GM12878 (cell line): ENCODE results near the gene NHERF2. TPM values are rescaled to one million over a fixed set of nuclear protein-coding genes. Genes with fewer than 3 reads are reported as not detected.

ENCODE experiments used
- ATAC-seq: fragments of 200-7000 bp; cut with Tn5 transposase; 3 replicates; pipeline ENCODE4 v1.9.1; 2020; ENCODE audit warnings: mild to moderate bottlenecking, moderate library complexity
- BruUV-seq: library from RNA; stranded (reverse); fragments of 400-500 nt; replicated peaks from 2 replicates; lab custom pipeline; 2021; lab: Mats Ljungman, UMichigan
- CTCF ChIA-PET: fragments of 300-600 bp; sonication (Branson Sonifier 250); formaldehyde crosslinking; extraction: SDS; loops from one replicate; lab custom pipeline; 2021; ENCODE audit warnings: inconsistent platforms; lab: Yijun Ruan, JAX
- POLR2A ChIA-PET: fragments of 350-600 bp; formaldehyde crosslinking; extraction: SDS; loops from one replicate; lab custom pipeline; 2021; ENCODE audit warnings: inconsistent platforms; lab: Charles Lee
- RAD21 ChIA-PET: fragments of 300-600 bp; sonication (Branson Sonifier 250); formaldehyde crosslinking; loops from one replicate; lab custom pipeline; 2023; ENCODE audit warnings: antibody characterized with exemption; ENCODE audit not compliant: unreplicated experiment; lab: Charles Lee
- SMC1A ChIA-PET: fragments of 300-600 bp; sonication (Branson Sonifier 250); formaldehyde crosslinking; loops from one replicate; lab custom pipeline; 2023; ENCODE audit not compliant: unreplicated experiment, uncharacterized antibody; lab: Charles Lee
- DNase-seq: peaks from one replicate; pipeline ENCODE4 v3.0.0-alpha.2; 2011; ENCODE audit warnings: low read depth, low spot score
- FAIRE-seq: peaks from 3 replicates; lab custom pipeline; 2011; peaks lifted over from hg19 to GRCh38; lab: Jason Lieb, UNC
- H2AFZ ChIP-seq: 2 replicates; pipeline ENCODE4 v1.6.0; 2011; ENCODE audit warnings: low read depth, low read length, control low read depth; ENCODE audit not compliant: control insufficient read depth
- H3K27ac ChIP-seq: 2 replicates; pipeline ENCODE4 v1.5.1; 2011; ENCODE audit warnings: control low read depth; ENCODE audit not compliant: control insufficient read depth, insufficient read depth
- H3K27me3 ChIP-seq, 2 experiments: replicated peaks in 1 of 2; 2 replicates each; pipeline versions ENCODE4 v1.6.0 to v1.6.1; 2011; ENCODE audit warnings: low read length in 1 of 2; ENCODE audit not compliant: control insufficient read depth in 2 of 2, insufficient read depth in 2 of 2
- H3K36me3 ChIP-seq, 2 experiments: 2 replicates each; pipeline ENCODE4 v1.5.1; 2011; ENCODE audit warnings: low read length in 1 of 2; ENCODE audit not compliant: control insufficient read depth in 2 of 2, insufficient read depth in 2 of 2
- H3K4me1 ChIP-seq: 2 replicates; pipeline ENCODE4 v1.6.1; 2011; ENCODE audit warnings: mild to moderate bottlenecking, low read length, moderate library complexity, mixed read lengths; ENCODE audit not compliant: control insufficient read depth, insufficient read depth
- H3K4me2 ChIP-seq: 2 replicates; pipeline ENCODE4 v1.6.0; 2011; ENCODE audit warnings: control low read depth; ENCODE audit not compliant: control insufficient read depth, insufficient read depth
- H3K4me3 ChIP-seq: fragments of 200-600 bp; sonication (generic); 2 replicates; pipeline ENCODE4 v1.5.1; 2016
- H3K79me2 ChIP-seq: 2 replicates; pipeline ENCODE4 v1.6.0; 2011; ENCODE audit warnings: low read length; ENCODE audit not compliant: control insufficient read depth, insufficient read depth
- H3K9ac ChIP-seq: 2 replicates; pipeline ENCODE4 v1.8.0; 2011; ENCODE audit warnings: low read length, control low read depth, mixed read lengths; ENCODE audit not compliant: control insufficient read depth, insufficient read depth
- H3K9me3 ChIP-seq: replicated peaks from 3 replicates; pipeline ENCODE4 v1.5.1; 2011; ENCODE audit warnings: mild to moderate bottlenecking, low read length; ENCODE audit not compliant: control insufficient read depth, insufficient read depth
- H4K20me1 ChIP-seq: 2 replicates; pipeline ENCODE4 v1.6.0; 2011; ENCODE audit not compliant: control insufficient read depth, insufficient read depth
- BCLAF1 ChIP-seq: fragments of 450-650 bp; IDR thresholded peaks from 2 replicates; pipeline ENCODE4 v1.6.1; 2017; ENCODE audit warnings: antibody characterized with exemption, mild to moderate bottlenecking, moderate library complexity
- FOXK2 ChIP-seq: fragments of 450-650 bp; IDR thresholded peaks from 2 replicates; pipeline ENCODE4 v1.6.1; 2017; ENCODE audit warnings: mild to moderate bottlenecking, moderate library complexity
- IRF5 ChIP-seq: fragments of 450-650 bp; IDR thresholded peaks from 2 replicates; pipeline ENCODE4 v1.6.1; 2017; ENCODE audit warnings: borderline replicate concordance
- PKNOX1 ChIP-seq: fragments of 450-650 bp; IDR thresholded peaks from 2 replicates; pipeline ENCODE4 v1.6.1; 2016; ENCODE audit warnings: mild to moderate bottlenecking
- POLR2AphosphoS2 ChIP-seq: IDR thresholded peaks from 2 replicates; pipeline ENCODE4 v1.6.1; 2011; ENCODE audit warnings: low read depth, mild to moderate bottlenecking, low read length, improper control_type of control experiment, moderate library complexity
- RFX5 ChIP-seq: IDR thresholded peaks from 2 replicates; pipeline ENCODE4 v1.6.1; 2011; ENCODE audit warnings: low read depth, low read length, improper control_type of control experiment
- SPI1 ChIP-seq: IDR thresholded peaks from 2 replicates; pipeline ENCODE4 v1.6.1; 2011; ENCODE audit warnings: low read depth, mild to moderate bottlenecking, low read length, moderate library complexity, borderline replicate concordance; ENCODE audit not compliant: insufficient read depth
- WGBS: methylation state at CpG from one replicate; pipeline ENCODE4 v1.1.6; 2016; ENCODE audit warnings: low lambda C conversion rate; ENCODE audit not compliant: insufficient replicate concordance, insufficient coverage; ENCODE audit errors: missing lambda C conversion rate; 5-methylcytosine and 5-hydroxymethylcytosine counted together
- in situ Hi-C: fragments of 300-500 bp; cut with MboI; formaldehyde crosslinking; loops from 9 replicates; pipeline ENCODE4 v1.14.3; 2018; ENCODE audit warnings: mixed read lengths
- intact Hi-C: fragments of 100-400 bp; cut with micrococcal nuclease; formaldehyde crosslinking; loops from one replicate; pipeline ENCODE4 v1.14.2; 2022; ENCODE audit not compliant: unreplicated experiment
- polyA plus RNA-seq, 11 experiments: library from polyadenylated mRNA; depleted of rRNA in 4 of 11; unstranded in 6 of 11; stranded (reverse) in 5 of 11; fragments of >200 nt; fragmentation: Nextera tagmentation in 4 of 11; fragmentation: Illumina TruSeq in 1 of 11; extraction: Ambion mirVana in 4 of 11; extraction: Trizol in 1 of 11; gene quantifications; 1 replicate in 1 of 11; 2 replicates in 10 of 11; pipeline versions ENCODE4 v1.2.1 to v1.2.3, GENCODE V29; 2011 to 2016; ENCODE audit warnings: inconsistent platforms in 2 of 11, missing spikeins in 2 of 11, low read depth in 1 of 11
- total RNA-seq, 4 experiments: library from RNA; depleted of rRNA in 3 of 4; stranded (reverse); fragments of >200 nt in 3 of 4; fragmentation: Illumina TruSeq in 1 of 4; extraction: Trizol in 1 of 4; gene quantifications; 2 replicates each; pipeline versions ENCODE4 v1.2.1 to v1.2.3, GENCODE V29; 2013 to 2021
- TF ChIP-seq, protein P1 (sequence below): fragments of 450-650 bp; IDR thresholded peaks from 2 replicates; pipeline ENCODE4 v1.6.1; 2017; ENCODE audit warnings: mild to moderate bottlenecking, moderate library complexity

NHERF2 gene
- total and polyA plus RNA-seq, 10 of the 15 experiments (the other 5 are each of a cell fraction or from before 2014, with no cell fraction given), result 0.05 to 0.31 (median 0.08) TPM; not detected in 4

GRCh38 chr16:1992704-1993317 lies 33.9 kb upstream of the NHERF2 start (continued):
- no peak for TF ChIP-seq BCLAF1
- no peak for TF ChIP-seq SPI1

- Histone ChIP-seq H3K4me2 (no peak overlapping the region), H3K4me1 (peaks cover 26% of the 10 kb centered on the region), H3K79me2 (no peaks in the 10 kb centered on the region), H3K27me3 (no peaks in the 10 kb centered on the region), H3K4me3 (no peak overlapping the region), H2AFZ (no peak overlapping the region), H3K9me3 (peaks cover 1% of the 10 kb centered on the region; the same call in 1 of the 3 replicates), H3K9ac (no peak overlapping the region), H4K20me1 (no peaks in the 10 kb centered on the region), H3K27ac (no peak overlapping the region), H3K36me3 (peaks cover 3 to 4% of the 10 kb centered on the region in 2 experiments; a peak in 3 of 4 replicates)
- 0% methylated on average over 2 of the region's 2 CpGs for WGBS
- no peak for ATAC-seq
- FAIRE-seq, result peak; percentile 23
- TF ChIP-seq FOXK2 (no peak), POLR2AphosphoS2 (no peak), RFX5 (no peak), IRF5 (no peak), PKNOX1 (peak; percentile 83)
- TF ChIP-seq, protein P1, sequence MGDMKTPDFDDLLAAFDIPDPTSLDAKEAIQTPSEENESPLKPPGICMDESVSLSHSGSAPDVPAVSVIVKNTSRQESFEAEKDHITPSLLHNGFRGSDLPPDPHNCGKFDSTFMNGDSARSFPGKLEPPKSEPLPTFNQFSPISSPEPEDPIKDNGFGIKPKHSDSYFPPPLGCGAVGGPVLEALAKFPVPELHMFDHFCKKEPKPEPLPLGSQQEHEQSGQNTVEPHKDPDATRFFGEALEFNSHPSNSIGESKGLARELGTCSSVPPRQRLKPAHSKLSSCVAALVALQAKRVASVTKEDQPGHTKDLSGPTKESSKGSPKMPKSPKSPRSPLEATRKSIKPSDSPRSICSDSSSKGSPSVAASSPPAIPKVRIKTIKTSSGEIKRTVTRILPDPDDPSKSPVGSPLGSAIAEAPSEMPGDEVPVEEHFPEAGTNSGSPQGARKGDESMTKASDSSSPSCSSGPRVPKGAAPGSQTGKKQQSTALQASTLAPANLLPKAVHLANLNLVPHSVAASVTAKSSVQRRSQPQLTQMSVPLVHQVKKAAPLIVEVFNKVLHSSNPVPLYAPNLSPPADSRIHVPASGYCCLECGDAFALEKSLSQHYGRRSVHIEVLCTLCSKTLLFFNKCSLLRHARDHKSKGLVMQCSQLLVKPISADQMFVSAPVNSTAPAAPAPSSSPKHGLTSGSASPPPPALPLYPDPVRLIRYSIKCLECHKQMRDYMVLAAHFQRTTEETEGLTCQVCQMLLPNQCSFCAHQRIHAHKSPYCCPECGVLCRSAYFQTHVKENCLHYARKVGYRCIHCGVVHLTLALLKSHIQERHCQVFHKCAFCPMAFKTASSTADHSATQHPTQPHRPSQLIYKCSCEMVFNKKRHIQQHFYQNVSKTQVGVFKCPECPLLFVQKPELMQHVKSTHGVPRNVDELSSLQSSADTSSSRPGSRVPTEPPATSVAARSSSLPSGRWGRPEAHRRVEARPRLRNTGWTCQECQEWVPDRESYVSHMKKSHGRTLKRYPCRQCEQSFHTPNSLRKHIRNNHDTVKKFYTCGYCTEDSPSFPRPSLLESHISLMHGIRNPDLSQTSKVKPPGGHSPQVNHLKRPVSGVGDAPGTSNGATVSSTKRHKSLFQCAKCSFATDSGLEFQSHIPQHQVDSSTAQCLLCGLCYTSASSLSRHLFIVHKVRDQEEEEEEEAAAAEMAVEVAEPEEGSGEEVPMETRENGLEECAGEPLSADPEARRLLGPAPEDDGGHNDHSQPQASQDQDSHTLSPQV, result no peak
- SMC1A ChIA-PET, result no interaction called here
- no peak for DNase-seq
- POLR2A ChIA-PET, result interaction anchor here (0.5 to 2.7 kb wide), 2 partner anchors 10 to 256 kb away, joined by 10 read pairs; no protein-coding TSS in a partner anchor
- intact Hi-C loops (no loop called here), in situ Hi-C loops (no loop called here)
- CTCF ChIA-PET, result interaction anchor here (6.5 kb wide), 1 partner anchor 10 kb away, joined by 54 read pairs; no protein-coding TSS in a partner anchor
- RAD21 ChIA-PET, result no interaction called here
- no TSS peak for BruUV-seq
Observed at GRCh38 chr16:1993731-1994131, 33.0 kb upstream of the NHERF2 start.
